ENCODE results near the gene PLXNA4.

DNA sequence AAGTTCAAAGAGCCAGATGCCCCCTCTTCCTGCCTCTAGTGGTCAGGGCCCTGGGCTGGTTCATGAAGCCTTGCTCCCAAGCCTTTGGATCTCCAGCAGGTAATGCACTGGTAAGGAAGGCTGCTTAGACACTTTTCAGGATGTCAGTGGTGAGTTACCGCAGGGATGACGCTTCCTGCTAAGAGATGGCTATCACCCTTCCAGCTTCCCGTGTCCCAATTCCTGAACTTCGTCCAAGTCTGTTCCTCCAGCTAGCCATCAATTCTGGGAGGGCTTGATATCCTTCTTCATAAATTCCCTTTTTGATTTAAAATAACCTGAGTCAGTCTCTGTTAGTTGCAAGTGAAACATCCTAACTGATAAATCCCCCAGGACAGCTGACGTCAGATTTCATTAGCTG lies 221.2 kb downstream of the PLXNA4 start:
- TF ChIP-seq, protein P1, sequence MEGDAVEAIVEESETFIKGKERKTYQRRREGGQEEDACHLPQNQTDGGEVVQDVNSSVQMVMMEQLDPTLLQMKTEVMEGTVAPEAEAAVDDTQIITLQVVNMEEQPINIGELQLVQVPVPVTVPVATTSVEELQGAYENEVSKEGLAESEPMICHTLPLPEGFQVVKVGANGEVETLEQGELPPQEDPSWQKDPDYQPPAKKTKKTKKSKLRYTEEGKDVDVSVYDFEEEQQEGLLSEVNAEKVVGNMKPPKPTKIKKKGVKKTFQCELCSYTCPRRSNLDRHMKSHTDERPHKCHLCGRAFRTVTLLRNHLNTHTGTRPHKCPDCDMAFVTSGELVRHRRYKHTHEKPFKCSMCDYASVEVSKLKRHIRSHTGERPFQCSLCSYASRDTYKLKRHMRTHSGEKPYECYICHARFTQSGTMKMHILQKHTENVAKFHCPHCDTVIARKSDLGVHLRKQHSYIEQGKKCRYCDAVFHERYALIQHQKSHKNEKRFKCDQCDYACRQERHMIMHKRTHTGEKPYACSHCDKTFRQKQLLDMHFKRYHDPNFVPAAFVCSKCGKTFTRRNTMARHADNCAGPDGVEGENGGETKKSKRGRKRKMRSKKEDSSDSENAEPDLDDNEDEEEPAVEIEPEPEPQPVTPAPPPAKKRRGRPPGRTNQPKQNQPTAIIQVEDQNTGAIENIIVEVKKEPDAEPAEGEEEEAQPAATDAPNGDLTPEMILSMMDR (IDR thresholded peaks at IDR 0.05) = no peak
- no peak for TF ChIP-seq POLR2AphosphoS5 (IDR thresholded peaks at IDR 0.05; ENCODE audit: low read depth, low read length)

All from Panc1 (cell line).